ENCODE results near the gene RAI14.
"Not testable (repeated sequence)": the region's sequence is repeated elsewhere in the genome, so short reads cannot be mapped to it uniquely, and the experiment has no call there.

The RAI14 gene

GRCh38 chr5:34731435-34732232, 75.5 kb downstream of the RAI14 start:
- DNase-seq (ENCODE audit: low read depth), result no peak

- peak; percentile 96 for DNase-seq (ENCODE audit: low read depth)
Observed at GRCh38 chr5:34734326-34734725, 78.2 kb downstream of the RAI14 start.

- DNase-seq (ENCODE audit: low read depth), result peak; percentile 96
Observed at GRCh38 chr5:34735491-34736426, 79.6 kb downstream of the RAI14 start.

GRCh38 chr5:34736445-34737115, 80.5 kb downstream of the RAI14 start:
- peak; percentile 68 for DNase-seq (ENCODE audit: low read depth)

- DNase-seq (ENCODE audit: low read depth), result no peak
Observed at GRCh38 chr5:34737731-34738130, 81.6 kb downstream of the RAI14 start.

GRCh38 chr5:34738381-34738780, 82.3 kb downstream of the RAI14 start:
- DNase-seq (ENCODE audit: low read depth), result no peak

- DNase-seq (ENCODE audit: low read depth), result no peak
Observed at GRCh38 chr5:34740389-34740806, 84.3 kb downstream of the RAI14 start.

GRCh38 chr5:34742061-34742460, 85.9 kb downstream of the RAI14 start:
- DNase-seq (ENCODE audit: low read depth), result no peak

- peak; percentile 98 for DNase-seq (ENCODE audit: low read depth)
Observed at GRCh38 chr5:34743878-34744277, 87.8 kb downstream of the RAI14 start.

- DNase-seq (ENCODE audit: low read depth), result no peak
Observed at GRCh38 chr5:34748431-34748830, 92.3 kb downstream of the RAI14 start.

GRCh38 chr5:34749431-34749873, 93.3 kb downstream of the RAI14 start:
- peak; percentile 95 for DNase-seq (ENCODE audit: low read depth)

- DNase-seq (ENCODE audit: low read depth), result no peak
Observed at GRCh38 chr5:34750206-34750605, 94.1 kb downstream of the RAI14 start.

GRCh38 chr5:34751807-34752736, 95.9 kb downstream of the RAI14 start:
- no peak for DNase-seq (ENCODE audit: low read depth)

- not testable (repeated sequence) for DNase-seq (ENCODE audit: low read depth)
Observed at GRCh38 chr5:34753236-34753635, 97.1 kb downstream of the RAI14 start.

- no peak for DNase-seq (ENCODE audit: low read depth)
Observed at GRCh38 chr5:34755926-34756325, 99.8 kb downstream of the RAI14 start.

GRCh38 chr5:34756781-34757624, 100.9 kb downstream of the RAI14 start:
- peak; percentile 86 for DNase-seq (ENCODE audit: low read depth)

GRCh38 chr5:34758514-34758913, 102.4 kb downstream of the RAI14 start:
- no peak for DNase-seq (ENCODE audit: low read depth)

GRCh38 chr5:34759213-34759612, 103.1 kb downstream of the RAI14 start:
- DNase-seq (ENCODE audit: low read depth), result peak; percentile 53

- no peak for DNase-seq (ENCODE audit: low read depth)
Observed at GRCh38 chr5:34765662-34766061, 109.5 kb downstream of the RAI14 start.

GRCh38 chr5:34767180-34767579, 111.1 kb downstream of the RAI14 start:
- DNase-seq (ENCODE audit: low read depth), result no peak

Data from amniotic epithelial cell (primary cell).